ENCODE results near the gene MC1R.
"Not testable (repeated sequence)": the region's sequence is repeated elsewhere in the genome, so short reads cannot be mapped to it uniquely, and the experiment has no call there.

Gene MC1R

GRCh38 chr16:89964201-89964600 lies 45.5 kb downstream of the MC1R start:
- no peak for DNase-seq

- DNase-seq = no peak
Measured at GRCh38 chr16:89965447-89966225, 47.0 kb downstream of the MC1R start.

- DNase-seq = no peak
Measured at GRCh38 chr16:89966756-89967155, 48.1 kb downstream of the MC1R start.

GRCh38 chr16:89967436-89967835 lies 48.8 kb downstream of the MC1R start:
- not testable (repeated sequence) for DNase-seq

GRCh38 chr16:89968074-89968473 lies 49.4 kb downstream of the MC1R start:
- DNase-seq = not testable (repeated sequence)

GRCh38 chr16:89969741-89970410 lies 51.2 kb downstream of the MC1R start:
- no peak for DNase-seq
